GM23338 (cell line): ENCODE measurements around the gene XPA. TPM values are rescaled to one million over a fixed set of nuclear protein-coding genes. Genes with fewer than 3 reads are reported as not detected.

Source experiments
- ATAC-seq: fragments of 200-7000 bp; cut with Tn5 transposase; 3 replicates; pipeline ENCODE4 v1.9.1; 2020
- DNase-seq: peaks from one replicate; pipeline ENCODE4 v3.0.0-alpha.2; 2015; ENCODE audit warnings: low spot score
- H2AFZ ChIP-seq: fragments of 200-600 bp; sonication (generic); 2 replicates; pipeline ENCODE4 v1.8.0; 2016; ENCODE audit warnings: antibody characterized with exemption, mild to moderate bottlenecking, moderate library complexity
- H3F3A ChIP-seq: fragments of 200-600 bp; sonication (generic); replicated peaks from 2 replicates; pipeline ENCODE4 v1.8.0; 2017; ENCODE audit warnings: antibody characterized with exemption, mixed run types, low read depth
- H3K27ac ChIP-seq: fragments of 200-600 bp; sonication (generic); 2 replicates; pipeline ENCODE4 v1.6.1; 2016; ENCODE audit warnings: low read depth
- H3K27me3 ChIP-seq: fragments of 200-600 bp; sonication (generic); 2 replicates; pipeline ENCODE4 v1.8.0; 2016; ENCODE audit warnings: mild to moderate bottlenecking, mixed run types, moderate library complexity; ENCODE audit not compliant: insufficient read depth
- H3K36me3 ChIP-seq: fragments of 200-600 bp; sonication (generic); 2 replicates; pipeline ENCODE4 v1.8.0; 2016; ENCODE audit warnings: mild to moderate bottlenecking; ENCODE audit not compliant: insufficient read depth
- H3K4me1 ChIP-seq: fragments of 200-600 bp; sonication (generic); 2 replicates; pipeline ENCODE4 v1.8.0; 2016; ENCODE audit warnings: mild to moderate bottlenecking, moderate library complexity; ENCODE audit not compliant: insufficient read depth
- H3K4me2 ChIP-seq: fragments of 200-600 bp; sonication (generic); 2 replicates; pipeline ENCODE4 v1.7.1; 2017; ENCODE audit warnings: mixed run types
- H3K4me3 ChIP-seq: fragments of 200-600 bp; sonication (generic); 2 replicates; pipeline ENCODE4 v1.6.1; 2016; ENCODE audit warnings: mixed run types
- H3K79me2 ChIP-seq: fragments of 200-600 bp; sonication (generic); replicated peaks from 2 replicates; pipeline ENCODE4 v1.8.0; 2017; ENCODE audit warnings: mild to moderate bottlenecking; ENCODE audit not compliant: insufficient read depth
- H3K9me2 ChIP-seq: fragments of 200-600 bp; sonication (generic); 2 replicates; pipeline ENCODE4 v1.8.0; 2017; ENCODE audit not compliant: insufficient read depth
- H4K20me1 ChIP-seq: fragments of 200-600 bp; sonication (generic); replicated peaks from 2 replicates; pipeline ENCODE4 v1.8.0; 2017; ENCODE audit warnings: mild to moderate bottlenecking; ENCODE audit not compliant: insufficient read depth
- H3K27ac Mint-ChIP-seq: 2 replicates; pipeline ENCODE4 v1.8.0; 2020; ENCODE audit warnings: inconsistent platforms, mild to moderate bottlenecking, moderate library complexity, mixed read lengths
- H3K27me3 Mint-ChIP-seq: 3 replicates; pipeline ENCODE4 v1.8.0; 2022; ENCODE audit warnings: low read depth, mild to moderate bottlenecking, moderate library complexity, mixed read lengths, inconsistent platforms; ENCODE audit not compliant: insufficient read depth, poor library complexity
- H3K36me3 Mint-ChIP-seq: 3 replicates; pipeline ENCODE4 v1.8.0; 2021; ENCODE audit warnings: low read depth, mild to moderate bottlenecking, inconsistent platforms, moderate library complexity, mixed read lengths
- H3K4me1 Mint-ChIP-seq: 3 replicates; pipeline ENCODE4 v1.8.0; 2020; ENCODE audit warnings: mild to moderate bottlenecking, inconsistent platforms, mixed read lengths
- H3K4me3 Mint-ChIP-seq: 3 replicates; pipeline ENCODE4 v1.8.0; 2021; ENCODE audit warnings: moderate library complexity, mild to moderate bottlenecking, inconsistent platforms, mixed read lengths
- H3K9me3 Mint-ChIP-seq: 3 replicates; pipeline ENCODE4 v1.8.0; 2020; ENCODE audit warnings: moderate library complexity, mild to moderate bottlenecking, inconsistent platforms, mixed read lengths
- CREB1 ChIP-seq: fragments of 250-450 bp; sonication (Bioruptor Pico); IDR thresholded peaks from 2 replicates; pipeline ENCODE4 v1.5.0; 2020; ENCODE audit warnings: low read depth, mild to moderate bottlenecking, moderate library complexity
- CTCF ChIP-seq, 2 experiments: fragments of 200-600 bp in 1 of 2; sonication (generic) in 1 of 2; conservative IDR thresholded peaks; 2 replicates each; pipeline versions ENCODE4 v1.5.1 to v1.6.1; 2016 to 2017; ENCODE audit warnings: antibody characterized with exemption in 2 of 2, low read depth in 2 of 2, mild to moderate bottlenecking in 2 of 2, moderate library complexity in 1 of 2
- JUNB ChIP-seq: IDR thresholded peaks from one replicate; pipeline ENCODE4 v1.6.1; 2016; ENCODE audit warnings: antibody characterized with exemption; ENCODE audit not compliant: unreplicated experiment
- REST ChIP-seq: IDR thresholded peaks from one replicate; pipeline ENCODE4 v1.6.1; 2018; ENCODE audit warnings: antibody characterized with exemption; ENCODE audit not compliant: unreplicated experiment
- STAT1 ChIP-seq: IDR thresholded peaks from one replicate; pipeline ENCODE4 v1.6.1; 2016; ENCODE audit warnings: antibody characterized with exemption; ENCODE audit not compliant: unreplicated experiment
- ZNF331 ChIP-seq: fragments of 250-450 bp; sonication (Bioruptor Pico); IDR thresholded peaks from 2 replicates; pipeline ENCODE4 v1.5.0; 2020; ENCODE audit warnings: low read depth, mild to moderate bottlenecking, moderate library complexity
- ZNF462 ChIP-seq: fragments of 250-450 bp; sonication (Bioruptor Pico); IDR thresholded peaks from 2 replicates; pipeline ENCODE4 v1.5.0; 2020; ENCODE audit warnings: mild to moderate bottlenecking, moderate library complexity
- polyA plus RNA-seq: library from polyadenylated mRNA; unstranded; fragments of >200 nt; fragmentation: Nextera tagmentation; extraction: Ambion mirVana; gene quantifications from 2 replicates; pipeline ENCODE4 v1.2.1, GENCODE V29; 2016
- total RNA-seq: library from RNA; depleted of rRNA; stranded (reverse); fragments of >200 nt; shearing (Covaris generic); gene quantifications from 2 replicates; pipeline ENCODE4 v1.2.3, GENCODE V29; 2014

Gene XPA
- total and polyA plus RNA-seq, 2 experiments from 2014 or later, result 1.9 to 9.1 TPM

- TF ChIP-seq ZNF462 (CRISPR knock-in tag), result no peak
- TF ChIP-seq ZNF331 (CRISPR knock-in tag), result no peak
- no peak for TF ChIP-seq STAT1
- no peak for TF ChIP-seq REST
Measured at GRCh38 chr9:97721396-97721795, 24.3 kb upstream of the XPA start (continued).

- Mint-ChIP-seq H3K4me3 (no peak overlapping the region), H3K36me3 (no peaks in the 10 kb centered on the region), H3K27ac (no peak overlapping the region), H3K4me1 (peaks cover 3% of the 10 kb centered on the region; the same call in 2 of the 3 replicates), H3K9me3 (peaks cover 5% of the 10 kb centered on the region; the same call in 1 of the 3 replicates), H3K27me3 (peaks cover 7% of the 10 kb centered on the region)
- TF ChIP-seq CTCF (conservative IDR thresholded peaks at IDR 0.05; ENCODE audit: low read depth in 2 of 2), result no peak
- TF ChIP-seq CREB1 (CRISPR knock-in tag), result no peak
- no peak for TF ChIP-seq JUNB
- Histone ChIP-seq H3K4me2 (no peak overlapping the region), H4K20me1 (no peaks in the 10 kb centered on the region), H3K36me3 (no peaks in the 10 kb centered on the region), H3K4me1 (peaks cover 11% of the 10 kb centered on the region), H3K79me2 (no peaks in the 10 kb centered on the region), H3K9me2 (no peaks in the 10 kb centered on the region), H3F3A (no peaks in the 10 kb centered on the region), H3K4me3 (no peak overlapping the region), H2AFZ (no peak overlapping the region), H3K27ac (no peak overlapping the region), H3K27me3 (no peaks in the 10 kb centered on the region)
- DNase-seq, result no peak
- no peak for ATAC-seq
Measured at GRCh38 chr9:97717866-97718265, 20.7 kb upstream of the XPA start.
